GM21737 (cell line): Measurements from ENCODE around the gene KHDRBS1.
A peak's percentile ranks its signal among the peaks of the same experiment; 100 is the strongest.
"Not testable (repeated sequence)": the region's sequence is repeated elsewhere in the genome, so short reads cannot be mapped to it uniquely, and the experiment has no call there.

Experiments used
- ATAC-seq: cut with Tn5 transposase; IDR thresholded peaks from one replicate; pipeline ENCODE4 v1.9.1; 2021; ENCODE audit warnings: mild to moderate bottlenecking, moderate library complexity; ENCODE audit not compliant: unreplicated experiment

Gene KHDRBS1

GRCh38 chr1:32060914-32061313 lies 47.2 kb downstream of the KHDRBS1 start:
- no peak for ATAC-seq

GRCh38 chr1:32062867-32063230 lies 49.2 kb downstream of the KHDRBS1 start:
- no peak for ATAC-seq

- no peak for ATAC-seq
These were observed 49.6 kb downstream of the KHDRBS1 start for GRCh38 chr1:32063261-32063681.

- not testable (repeated sequence) for ATAC-seq
These were observed 52.2 kb downstream of the KHDRBS1 start for GRCh38 chr1:32065613-32066488.

GRCh38 chr1:32066489-32066873 lies 52.8 kb downstream of the KHDRBS1 start:
- no peak for ATAC-seq

GRCh38 chr1:32068957-32069588 lies 55.4 kb downstream of the KHDRBS1 start:
- ATAC-seq = no peak

GRCh38 chr1:32071758-32072621 lies 58.3 kb downstream of the KHDRBS1 start:
- no peak for ATAC-seq

- ATAC-seq = peak; percentile 81
These were observed 59.1 kb downstream of the KHDRBS1 start, which contains the start of gene TMEM39B for GRCh38 chr1:32072622-32073298. TMEM39B (plus strand) TSS chr1:32072939; CDS start chr1:32073048, 109 bp downstream.

GRCh38 chr1:32073299-32074229 lies 59.9 kb downstream of the KHDRBS1 start:
- peak; percentile 27 for ATAC-seq

GRCh38 chr1:32074841-32075240 lies 61.2 kb downstream of the KHDRBS1 start:
- ATAC-seq = no peak

GRCh38 chr1:32077451-32077850 lies 63.8 kb downstream of the KHDRBS1 start:
- ATAC-seq = no peak

- no peak for ATAC-seq
These were observed 68.4 kb downstream of the KHDRBS1 start for GRCh38 chr1:32082022-32082421.

- not testable (repeated sequence) for ATAC-seq
These were observed 72.7 kb downstream of the KHDRBS1 start for GRCh38 chr1:32086381-32086780.

GRCh38 chr1:32091176-32091575 lies 77.5 kb downstream of the KHDRBS1 start:
- ATAC-seq = no peak

- no peak for ATAC-seq
These were observed 77.9 kb downstream of the KHDRBS1 start for GRCh38 chr1:32091591-32091990.
